SH-SY5Y (cell line): ENCODE results near the gene HSD17B12.

Source experiments
- GATA2 ChIP-seq: IDR thresholded peaks from 2 replicates; pipeline ENCODE4 v1.6.1; 2011; ENCODE audit warnings: mild to moderate bottlenecking, low read depth, low read length
- GATA3 ChIP-seq: IDR thresholded peaks from 2 replicates; pipeline ENCODE4 v1.6.1; 2011; ENCODE audit warnings: low read depth, mild to moderate bottlenecking, low read length, moderate library complexity

- no peak for TF ChIP-seq GATA2
- TF ChIP-seq GATA3 = no peak
These were observed 36.5 kb upstream of the HSD17B12 start for GRCh38 chr11:43643898-43644620.
